GM12801 (cell line): ENCODE results near the gene AMPD3.

Experiments used
- TF ChIP-seq, protein P1 (sequence below): IDR thresholded peaks from one replicate; pipeline ENCODE4 v1.5.1; 2011; ENCODE audit warnings: control low read depth; ENCODE audit not compliant: insufficient read length; ENCODE audit errors: extremely low read depth

Gene AMPD3

DNA sequence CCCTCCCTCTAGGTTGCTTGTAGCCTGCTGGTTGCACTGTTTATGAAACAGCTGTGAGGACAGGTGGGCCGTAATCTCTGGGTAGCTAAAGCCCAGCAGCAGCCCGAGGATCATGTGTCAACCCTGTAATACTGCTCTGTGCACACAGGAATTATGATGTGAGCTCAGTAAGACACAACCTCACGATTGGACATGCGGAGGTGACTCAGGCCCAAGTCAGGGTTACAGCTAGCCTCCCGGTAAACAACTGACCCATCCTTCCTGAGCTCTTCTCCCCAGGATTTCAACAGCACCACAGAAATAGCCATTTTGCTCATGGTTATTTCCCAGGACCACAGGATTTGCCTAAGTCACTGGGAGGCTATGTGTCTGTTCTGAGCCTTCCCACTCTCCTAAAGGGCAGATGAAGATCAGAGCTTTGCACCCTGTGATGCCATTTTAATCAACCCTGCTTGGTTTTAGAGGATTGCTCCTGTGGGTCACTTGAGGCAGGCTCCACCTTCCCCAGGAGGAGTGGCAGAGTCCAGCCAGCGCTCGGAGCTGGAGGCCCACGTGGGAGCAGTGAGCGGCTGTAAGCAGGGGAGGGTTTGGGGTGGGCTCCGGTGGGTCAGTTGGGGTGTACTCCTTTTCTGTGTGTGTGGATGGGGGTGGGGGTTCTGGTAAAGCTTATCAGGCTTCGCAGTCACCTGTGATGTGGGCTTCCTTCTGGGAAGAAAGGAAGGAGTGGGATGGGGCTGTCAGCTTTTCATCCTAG, at the start of gene AMPD3:
Gene AMPD3 (plus strand): TSS at position 387 of the 754 bp plus-strand sequence. CDS start 6,256 bp downstream, outside the sequence.
- TF ChIP-seq, protein P1, sequence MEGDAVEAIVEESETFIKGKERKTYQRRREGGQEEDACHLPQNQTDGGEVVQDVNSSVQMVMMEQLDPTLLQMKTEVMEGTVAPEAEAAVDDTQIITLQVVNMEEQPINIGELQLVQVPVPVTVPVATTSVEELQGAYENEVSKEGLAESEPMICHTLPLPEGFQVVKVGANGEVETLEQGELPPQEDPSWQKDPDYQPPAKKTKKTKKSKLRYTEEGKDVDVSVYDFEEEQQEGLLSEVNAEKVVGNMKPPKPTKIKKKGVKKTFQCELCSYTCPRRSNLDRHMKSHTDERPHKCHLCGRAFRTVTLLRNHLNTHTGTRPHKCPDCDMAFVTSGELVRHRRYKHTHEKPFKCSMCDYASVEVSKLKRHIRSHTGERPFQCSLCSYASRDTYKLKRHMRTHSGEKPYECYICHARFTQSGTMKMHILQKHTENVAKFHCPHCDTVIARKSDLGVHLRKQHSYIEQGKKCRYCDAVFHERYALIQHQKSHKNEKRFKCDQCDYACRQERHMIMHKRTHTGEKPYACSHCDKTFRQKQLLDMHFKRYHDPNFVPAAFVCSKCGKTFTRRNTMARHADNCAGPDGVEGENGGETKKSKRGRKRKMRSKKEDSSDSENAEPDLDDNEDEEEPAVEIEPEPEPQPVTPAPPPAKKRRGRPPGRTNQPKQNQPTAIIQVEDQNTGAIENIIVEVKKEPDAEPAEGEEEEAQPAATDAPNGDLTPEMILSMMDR = no peak

DNA sequence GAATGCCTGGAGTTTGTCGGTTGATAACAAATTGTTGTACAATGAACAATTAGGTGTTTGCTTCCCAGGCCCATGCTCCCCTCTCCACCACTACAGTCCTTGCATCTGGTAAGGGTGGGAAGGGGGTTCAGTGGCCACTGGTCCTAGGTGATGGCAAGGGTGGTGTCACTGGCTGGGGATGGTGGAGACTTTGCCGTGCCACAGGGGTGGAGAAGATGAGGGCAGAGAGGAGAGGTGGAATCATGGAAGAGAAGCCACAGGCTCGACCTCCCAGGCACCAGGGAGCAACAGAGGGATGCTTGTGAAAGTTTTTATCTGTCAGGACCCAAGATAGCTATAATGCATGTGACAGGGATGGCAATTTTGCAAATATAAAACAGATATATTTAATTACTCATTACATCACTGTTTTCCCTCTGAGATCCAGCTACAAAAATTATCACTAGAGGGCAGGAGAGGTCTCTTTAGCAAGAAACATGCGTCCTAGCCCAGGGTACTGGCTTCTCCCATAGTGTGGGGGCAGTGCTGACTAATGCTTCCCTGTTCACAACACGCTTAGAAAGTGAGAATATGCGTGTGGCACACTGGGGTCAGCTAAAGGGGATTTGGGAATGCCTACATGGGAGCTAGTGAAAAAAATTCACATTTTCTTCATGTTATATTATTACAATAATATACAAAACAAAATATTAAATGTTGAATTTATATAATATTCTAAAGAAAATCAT, 49.0 kb upstream of the AMPD3 start:
- TF ChIP-seq, protein P1 = no peak

DNA sequence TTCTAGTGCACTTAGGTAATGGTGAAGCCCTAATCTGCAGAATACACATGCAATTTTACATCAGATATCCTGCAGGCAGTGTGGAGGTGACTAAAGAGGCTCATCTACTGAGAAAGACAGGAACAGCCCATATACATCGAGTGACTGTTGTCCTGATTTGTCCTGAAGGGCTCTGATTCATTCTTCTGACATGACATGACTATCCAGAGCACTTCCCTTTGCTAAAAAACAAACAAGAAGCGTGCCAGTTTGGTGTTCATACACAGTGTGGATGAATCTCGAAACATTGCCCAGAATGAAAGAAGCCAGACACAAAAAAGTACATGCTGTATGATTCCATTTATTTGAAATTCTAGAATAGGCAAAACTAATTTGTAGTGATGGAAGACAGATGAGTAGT, 48.0 kb upstream of the AMPD3 start:
- TF ChIP-seq, protein P1 = no peak

DNA sequence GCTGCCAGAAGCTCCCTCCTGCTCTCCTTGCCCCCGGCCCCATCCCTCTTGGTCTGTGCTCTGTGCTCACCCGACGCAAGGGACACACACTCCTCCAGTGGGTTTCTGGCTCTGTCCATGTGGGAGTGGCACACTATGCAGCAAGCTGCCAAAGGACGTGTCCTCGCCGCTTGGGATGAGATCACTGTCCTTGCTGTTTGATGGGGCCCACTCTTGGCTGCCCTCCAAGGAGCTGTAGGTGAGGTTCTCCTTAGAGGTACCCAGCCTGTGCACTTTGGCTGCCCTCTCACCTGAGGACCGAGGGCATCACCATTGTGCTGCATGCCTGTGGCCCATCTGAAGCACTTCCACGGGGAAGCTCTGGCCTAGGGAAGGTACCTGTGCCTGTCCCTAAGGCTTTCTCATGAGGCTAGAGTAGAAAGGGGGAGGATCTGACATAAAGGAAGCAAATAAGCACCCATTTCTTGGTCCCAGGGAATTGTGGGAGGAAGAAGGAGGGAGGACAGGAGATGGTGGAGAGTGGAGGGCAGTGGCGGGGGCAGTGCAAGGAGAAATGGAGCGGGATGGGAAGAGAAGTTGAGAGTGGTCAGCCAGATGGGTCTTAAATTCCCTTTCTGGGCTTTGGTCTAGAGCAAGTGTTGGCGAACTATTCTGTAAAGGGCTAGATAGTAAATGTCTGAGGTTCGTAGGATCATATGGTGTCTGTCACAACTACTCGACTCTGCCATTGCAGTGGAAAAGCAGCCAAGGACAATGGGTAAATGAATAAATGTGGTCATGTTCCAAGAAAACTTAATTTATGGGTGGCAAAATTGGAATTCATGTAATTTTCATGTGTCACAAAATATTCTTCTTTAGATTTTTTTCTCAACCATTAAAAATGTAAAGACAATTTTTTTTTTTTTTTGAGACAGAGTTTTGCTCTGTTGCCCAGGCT, 47.0 kb upstream of the AMPD3 start:
- TF ChIP-seq, protein P1 = no peak

DNA sequence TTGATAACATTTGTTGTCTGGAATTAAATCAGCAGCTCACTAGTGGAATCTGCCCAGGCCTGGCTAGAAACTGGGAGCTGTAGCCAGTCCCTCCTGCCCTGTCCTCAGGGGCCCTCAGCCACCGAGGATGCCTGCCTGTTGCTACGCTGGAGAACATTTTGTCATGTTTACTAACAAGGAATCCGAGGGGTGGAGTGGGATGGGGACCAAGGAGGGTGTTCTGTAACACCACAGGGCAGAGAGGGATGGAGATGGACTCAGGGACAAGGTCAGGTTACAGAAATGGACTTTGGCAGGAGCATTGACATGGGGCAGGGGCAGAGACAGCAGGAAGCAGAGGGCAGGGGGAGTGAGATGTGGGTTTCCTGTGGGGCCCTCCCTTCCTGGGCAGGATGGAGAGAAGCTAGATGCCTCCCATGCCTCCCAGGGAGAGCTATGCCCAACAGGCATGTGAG, 45.8 kb upstream of the AMPD3 start:
- TF ChIP-seq, protein P1 = no peak

DNA sequence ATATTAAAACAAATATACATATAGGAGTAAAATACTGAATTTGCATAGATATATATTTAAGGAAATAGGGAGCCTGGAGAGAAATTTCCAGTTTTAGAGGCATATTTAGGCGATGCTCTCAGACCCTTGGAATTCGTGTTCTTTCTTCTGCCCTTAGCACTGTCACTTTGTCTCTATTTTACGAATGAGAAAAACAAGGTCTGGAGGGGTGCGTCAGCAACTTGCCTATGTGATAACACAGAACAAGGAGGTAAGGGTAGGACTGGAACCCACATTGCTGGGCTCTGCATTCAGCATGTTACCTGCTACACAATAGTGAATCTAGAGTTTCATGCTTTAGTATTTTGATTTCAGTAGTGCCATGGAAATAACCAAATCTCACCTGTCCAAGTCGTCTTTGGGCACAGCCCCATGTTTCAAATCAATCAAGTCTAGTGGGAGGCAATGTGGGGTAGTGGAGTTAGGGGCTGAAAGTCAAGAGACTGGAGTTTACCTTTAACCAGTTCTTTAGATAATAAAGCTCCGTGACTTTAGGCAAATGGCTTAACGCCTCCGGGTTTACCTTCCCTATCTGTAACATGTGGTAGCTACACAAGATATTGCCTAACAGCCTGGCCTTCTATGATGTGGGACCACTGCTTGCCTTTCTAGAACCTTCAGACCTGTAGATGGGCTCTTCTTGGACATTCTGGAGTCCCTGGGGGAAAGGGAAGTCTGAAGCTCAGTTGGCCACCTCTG, 44.8 kb upstream of the AMPD3 start:
- TF ChIP-seq, protein P1 = no peak
